Stomach (tissue), 4 donors: ENCODE measurements around the gene ZNFX1.

Experiments used
- CTCF ChIP-seq, 7 experiments: fragments of 450-650 bp in 4 of 7; fragments of 200-600 bp in 3 of 7; sonication (generic) in 3 of 7; IDR thresholded peaks; one replicate each; pipeline ENCODE4 v1.5.1; 2016 to 2019; ENCODE audit warnings: antibody characterized with exemption in 7 of 7, control low read depth in 2 of 7, mild to moderate bottlenecking in 1 of 7
- EP300 ChIP-seq: sonication (generic); formaldehyde crosslinking; IDR thresholded peaks from one replicate; pipeline ENCODE4 v1.6.1; 2017; ENCODE audit warnings: antibody characterized with exemption
- POLR2A ChIP-seq, 4 donors: fragments of 450-650 bp; IDR thresholded peaks; one replicate each; pipeline ENCODE4 v1.6.1; 2016; ENCODE audit warnings: antibody characterized with exemption in 4 of 4, control low read depth in 2 of 4, mild to moderate bottlenecking in 1 of 4, moderate library complexity in 1 of 4

- no peak for TF ChIP-seq CTCF (IDR thresholded peaks at IDR 0.05)
- TF ChIP-seq POLR2A (IDR thresholded peaks at IDR 0.05) = no peak
- TF ChIP-seq EP300 = no peak
Measured at GRCh38 chr20:49261173-49261572, 16.7 kb downstream of the ZNFX1 start.
